Activated CD4-positive, alpha-beta T cell treated with anti-CD3 and anti-CD28 coated beads for 24 hours (primary cell): Measurements from ENCODE around the gene TSN.
"Not testable (repeated sequence)": the region's sequence is repeated elsewhere in the genome, so short reads cannot be mapped to it uniquely, and the experiment has no call there.

Source experiments
- DNase-seq, 2 donors: peaks; one replicate each; pipeline ENCODE4 v3.0.0-alpha.2; 2020; ENCODE audit warnings: low read depth in 2 of 2

The TSN gene

GRCh38 chr2:121801916-121802315 is 46.5 kb downstream of the TSN start:
- DNase-seq: no peak

DNA sequence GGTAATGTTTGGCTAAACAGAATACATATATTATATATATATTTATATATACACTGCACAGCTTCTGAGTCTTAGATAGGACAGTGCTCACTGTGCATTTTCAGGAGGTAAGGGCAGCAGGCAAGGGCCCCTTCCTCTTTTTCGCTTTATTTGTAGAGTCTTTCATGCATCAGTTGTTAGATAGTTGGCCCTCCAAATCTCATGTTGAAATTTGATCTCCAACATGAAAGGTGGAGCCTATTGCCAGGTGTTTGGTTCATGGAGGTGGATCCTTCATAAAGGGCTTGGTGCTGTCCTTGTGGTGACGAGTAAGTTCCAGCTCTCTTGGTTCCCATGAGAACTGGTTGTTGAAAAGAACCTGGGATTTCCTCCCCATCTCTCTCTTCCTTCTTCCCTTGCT is 48.1 kb downstream of the TSN start:
- DNase-seq: no peak

GRCh38 chr2:121804340-121804739 is 48.9 kb downstream of the TSN start:
- no peak for DNase-seq

DNA sequence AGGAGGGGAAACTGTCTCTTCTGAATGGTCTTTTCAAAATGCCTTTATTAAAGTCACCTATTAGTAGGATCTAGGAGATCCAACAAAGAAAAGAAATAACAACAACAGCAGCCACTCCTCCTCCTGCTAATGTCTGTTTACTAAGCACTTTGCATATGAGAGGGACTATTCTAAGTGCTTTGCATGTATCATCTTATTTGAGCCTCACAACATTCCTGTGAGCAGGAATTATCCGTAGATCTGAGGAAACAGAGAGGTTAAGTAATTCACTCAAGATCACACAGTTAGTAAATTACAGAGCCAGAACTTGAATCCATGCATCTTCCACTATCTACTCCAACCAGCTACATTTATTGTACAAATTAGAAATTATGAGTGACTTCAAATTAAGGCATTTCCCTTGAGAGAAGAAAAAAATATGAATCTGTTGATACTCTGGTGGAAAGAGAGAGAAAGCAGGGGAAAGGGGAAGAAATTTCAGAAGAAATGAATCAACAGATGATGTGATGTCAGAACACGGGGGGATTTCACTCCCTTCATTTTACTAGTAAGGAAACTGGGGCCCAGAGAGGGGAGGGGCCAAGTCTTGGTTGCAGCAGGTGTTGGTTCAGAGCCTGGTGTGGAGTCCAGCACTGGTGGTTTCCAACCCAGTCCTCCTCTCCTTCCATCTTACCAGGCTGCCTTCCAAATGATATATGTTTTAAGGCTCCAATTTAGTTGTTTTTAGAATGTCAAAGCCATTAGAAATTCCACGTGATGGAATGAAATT is 49.7 kb downstream of the TSN start:
- DNase-seq: no peak

DNA sequence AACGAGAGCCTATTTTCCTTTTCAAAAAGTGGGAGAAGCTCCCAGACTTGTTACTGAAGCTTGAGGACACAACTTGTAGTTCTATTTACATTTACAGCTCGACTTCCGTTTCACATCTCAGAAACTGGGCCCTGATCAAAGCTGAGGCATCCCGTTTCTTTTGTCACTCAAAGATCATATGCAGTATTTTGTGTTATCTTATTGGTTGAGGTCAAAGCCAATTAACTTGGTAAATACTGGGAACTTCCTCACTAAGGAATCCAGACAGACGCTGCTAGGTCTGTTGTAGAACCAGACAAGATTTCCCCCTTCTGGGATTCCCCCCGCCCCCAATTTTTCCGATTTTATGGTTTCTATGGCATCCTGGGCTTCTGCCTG is 50.3 kb downstream of the TSN start:
- DNase-seq: no peak

DNA sequence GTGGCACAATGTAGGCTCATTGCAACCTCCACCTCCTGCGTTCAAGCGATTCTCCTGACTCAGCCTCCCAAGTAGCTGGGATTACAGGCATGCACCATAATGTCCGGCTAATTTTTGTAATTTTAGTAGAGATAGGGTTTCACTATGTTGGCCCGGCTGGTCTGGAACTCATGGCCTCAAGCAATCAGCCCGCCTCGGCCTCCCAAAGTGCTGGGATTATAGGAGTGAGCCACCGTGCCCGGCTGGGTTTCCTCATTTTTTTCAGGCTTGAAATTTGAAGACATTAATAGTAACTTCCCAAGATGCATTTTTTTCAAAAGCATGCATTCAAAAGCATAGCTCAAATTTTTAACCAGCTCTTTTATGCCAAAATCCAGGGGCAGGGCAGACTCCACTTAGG is 52.3 kb downstream of the TSN start:
- DNase-seq: not testable (repeated sequence)

GRCh38 chr2:121809607-121810006 is 54.2 kb downstream of the TSN start:
- no peak for DNase-seq

- no peak for DNase-seq
These were observed 55.8 kb downstream of the TSN start for GRCh38 chr2:121810959-121811853.

DNA sequence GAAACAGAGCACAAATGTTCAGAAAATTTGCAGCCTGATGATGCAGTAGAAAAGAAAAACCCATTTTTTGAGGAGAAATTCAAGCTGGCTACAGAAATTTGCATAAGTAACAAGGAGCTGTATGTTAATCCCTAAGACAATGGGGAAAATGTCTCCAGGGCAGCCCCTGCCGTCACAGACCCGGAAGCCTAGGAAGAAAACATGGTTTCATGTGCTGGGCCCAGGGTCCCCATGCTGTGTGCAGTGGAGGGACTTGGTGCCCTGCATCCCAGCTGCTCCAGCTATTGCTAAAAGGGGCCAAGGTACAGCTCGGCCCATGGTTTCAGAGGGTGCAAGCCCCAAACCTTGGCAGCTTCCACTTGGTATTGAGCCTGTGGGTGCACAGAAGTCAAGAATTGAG is 57.6 kb downstream of the TSN start:
- DNase-seq: not testable (repeated sequence)

DNA sequence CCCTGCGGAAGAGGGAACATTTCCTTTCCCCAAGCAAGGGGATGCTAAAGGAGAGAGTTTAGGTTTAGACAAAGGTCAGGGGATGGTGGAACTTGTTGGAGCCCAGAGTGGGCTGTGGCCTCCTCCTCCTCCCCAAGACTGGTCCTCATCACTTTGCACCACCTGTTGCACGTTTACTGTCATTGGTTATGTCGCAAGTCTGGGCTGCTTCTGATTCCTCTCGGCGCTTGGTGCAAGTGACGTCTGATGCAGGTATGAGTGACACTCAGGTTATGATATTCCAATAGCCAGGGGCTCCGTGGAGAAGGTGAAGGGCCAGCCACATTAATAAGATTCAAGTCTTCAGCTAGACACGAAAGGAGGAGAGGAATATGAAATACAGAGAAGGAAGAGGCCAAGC is 59.8 kb downstream of the TSN start:
- DNase-seq: no peak

DNA sequence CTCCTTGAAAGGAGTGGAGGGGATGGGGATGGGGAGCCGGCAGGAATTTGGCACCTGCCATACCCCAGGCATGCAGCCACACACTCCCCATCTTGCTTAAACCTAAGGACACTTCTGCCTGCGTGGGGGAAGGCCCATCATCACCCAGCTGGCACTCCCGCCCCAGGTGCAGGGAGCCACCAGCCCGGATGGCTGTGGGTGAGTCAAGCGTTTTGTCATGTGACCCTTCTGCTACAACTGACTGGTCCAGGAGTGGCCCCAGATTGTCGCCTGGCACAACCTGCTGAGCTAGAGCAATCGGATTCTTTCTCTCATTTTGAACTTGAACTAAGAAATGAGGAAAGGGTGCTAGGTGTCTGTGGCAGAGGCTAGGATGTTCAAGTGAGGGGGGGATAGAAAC is 61.3 kb downstream of the TSN start:
- DNase-seq: no peak

- not testable (repeated sequence) for DNase-seq
These were observed 61.9 kb downstream of the TSN start for GRCh38 chr2:121817304-121817703.
